GM12892 (cell line): ENCODE results near the gene VAV3. TPM values are rescaled to one million over a fixed set of nuclear protein-coding genes. Genes with fewer than 3 reads are reported as not detected.
"Not testable (repeated sequence)": the region's sequence is repeated elsewhere in the genome, so short reads cannot be mapped to it uniquely, and the experiment has no call there.

Experiments
- DNase-seq: peaks from one replicate; pipeline ENCODE4 v3.0.0; 2011; ENCODE audit not compliant: insufficient read length
- FAIRE-seq: peaks from 2 replicates; lab custom pipeline; 2011; peaks lifted over from hg19 to GRCh38; lab: Jason Lieb, UNC
- POLR2A ChIP-seq: IDR thresholded peaks from 2 replicates; pipeline ENCODE4 v1.6.1; 2011; ENCODE audit warnings: low read depth, low read length, control low read depth
- POLR2AphosphoS5 ChIP-seq: IDR thresholded peaks from 2 replicates; pipeline ENCODE4 v1.6.1; 2011; ENCODE audit warnings: low read depth, low read length, control low read depth
- TAF1 ChIP-seq: IDR thresholded peaks from 2 replicates; pipeline ENCODE4 v1.6.1; 2011; ENCODE audit warnings: low read depth, mild to moderate bottlenecking, control low read depth, low read length, borderline replicate concordance
- polyA plus RNA-seq: library from polyadenylated mRNA; unstranded; fragments of >200 nt; gene quantifications from one replicate; pipeline ENCODE4 v1.2.1, GENCODE V29; 2012; ENCODE audit warnings: missing spikeins, inconsistent platforms; ENCODE audit not compliant: missing spikeins

VAV3 gene
- polyA plus RNA-seq, result 0.21 TPM

DNA sequence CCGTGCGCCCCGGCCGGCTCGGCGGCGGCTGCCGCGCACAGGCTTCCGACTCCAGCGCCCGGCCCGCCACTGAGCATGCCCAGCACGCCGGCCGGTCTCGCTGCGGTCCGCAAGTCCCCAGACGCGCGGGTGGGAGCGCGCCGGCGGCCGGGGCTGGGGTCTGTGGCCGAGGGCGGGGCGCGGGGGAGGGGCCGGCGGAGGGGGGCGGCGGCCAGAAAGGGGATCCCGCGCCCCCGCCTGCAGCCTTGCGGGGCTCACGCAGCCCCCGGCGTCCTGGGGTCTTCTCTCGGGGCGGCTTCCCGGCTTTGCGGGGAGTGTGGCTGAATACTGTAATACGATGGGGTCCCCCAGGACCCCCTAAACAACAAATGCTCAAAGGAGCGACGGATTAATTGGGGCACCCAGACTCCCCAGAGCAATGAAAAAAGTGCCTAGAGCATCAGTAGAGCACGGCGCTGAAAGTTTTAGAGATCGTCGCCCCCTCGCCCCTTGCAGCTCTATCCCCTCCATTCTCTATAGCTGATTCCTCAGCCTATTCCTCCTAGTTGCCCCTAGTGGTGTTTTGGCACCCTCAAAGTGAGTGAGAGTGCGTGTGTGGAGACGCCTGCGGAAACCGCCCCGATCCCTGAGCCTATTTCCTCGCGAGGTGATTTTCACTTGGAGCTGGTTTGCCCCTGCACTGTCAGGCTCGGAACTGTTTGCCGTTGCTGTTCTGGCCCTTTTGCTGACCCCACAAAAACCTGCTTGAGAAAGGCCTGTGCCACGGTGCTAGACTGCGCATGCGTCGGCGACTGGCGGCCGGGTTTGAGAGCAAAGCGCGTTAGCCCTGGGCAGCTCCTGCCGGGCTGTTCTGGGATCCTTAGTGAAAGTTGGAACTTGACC is at the start of gene VAV3:
VAV3 (minus strand) TSS at position 71 of the 882 bp plus-strand sequence. CDS start 311 bp downstream, outside the sequence.
- peak; percentile 33 for DNase-seq
- FAIRE-seq, result no peak
- TF ChIP-seq TAF1, result no peak
- no peak for TF ChIP-seq POLR2AphosphoS5
- TF ChIP-seq POLR2A, result no peak

GRCh38 chr1:108012553-108012952 is 47.6 kb upstream of the VAV3 start:
- DNase-seq, result no peak
- TF ChIP-seq TAF1 (no peak), POLR2A (no peak), POLR2AphosphoS5 (no peak)
- no peak for FAIRE-seq

- FAIRE-seq (no peak), DNase-seq (no peak)
- TF ChIP-seq POLR2AphosphoS5 (no peak), POLR2A (no peak), TAF1 (no peak)
These were observed 46.3 kb upstream of the VAV3 start for GRCh38 chr1:108011295-108011694.

GRCh38 chr1:108010581-108010980 is 45.6 kb upstream of the VAV3 start:
- TF ChIP-seq POLR2A (no peak), TAF1 (no peak), POLR2AphosphoS5 (no peak)
- DNase-seq, result no peak
- no peak for FAIRE-seq

- no peak for DNase-seq
- FAIRE-seq, result no peak
- TF ChIP-seq TAF1 (no peak), POLR2A (no peak), POLR2AphosphoS5 (no peak)
These were observed 44.7 kb upstream of the VAV3 start for GRCh38 chr1:108009603-108010195.

DNA sequence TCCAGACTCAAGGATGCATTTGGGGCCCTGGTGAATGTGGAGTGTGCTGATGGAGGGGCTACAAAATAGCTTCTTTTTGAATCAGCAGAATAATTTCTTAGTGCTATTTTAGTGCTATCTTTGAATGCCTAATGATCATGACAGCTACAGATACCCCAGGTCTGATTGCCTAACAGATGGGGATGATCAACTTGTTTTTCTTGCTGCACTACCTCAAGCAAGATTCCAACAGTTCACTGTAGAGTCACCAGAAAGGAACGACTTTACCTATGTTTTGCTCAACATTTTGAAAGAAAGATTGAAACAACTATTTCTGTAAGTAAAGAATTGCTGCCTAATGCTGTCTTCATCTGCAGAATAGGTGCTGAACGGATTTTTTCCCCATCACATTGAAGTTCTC is 42.6 kb upstream of the VAV3 start:
- no peak for DNase-seq
- FAIRE-seq, result no peak
- TF ChIP-seq POLR2AphosphoS5, result no peak
- no peak for TF ChIP-seq POLR2A
- TF ChIP-seq TAF1, result no peak

DNA sequence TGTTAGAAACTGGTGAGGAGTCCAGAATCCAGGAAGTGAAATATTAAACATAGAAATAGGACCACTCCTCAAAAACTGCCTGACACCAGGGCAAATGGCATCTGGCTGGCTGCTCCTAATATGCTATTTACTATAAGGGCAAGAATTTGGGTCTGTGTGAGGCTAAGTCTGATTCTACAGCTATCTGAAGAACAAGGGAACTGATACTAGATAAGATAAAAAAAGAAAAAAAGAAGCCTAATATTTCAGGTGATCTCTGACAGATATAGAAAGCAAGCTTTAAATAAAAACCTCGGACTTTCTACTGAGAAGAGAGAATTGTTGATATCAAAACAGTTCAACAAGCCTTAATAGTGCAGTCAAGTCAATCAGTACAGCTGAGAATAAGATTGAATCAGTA is 42.1 kb upstream of the VAV3 start:
- no peak for TF ChIP-seq POLR2A
- TF ChIP-seq POLR2AphosphoS5, result no peak
- no peak for TF ChIP-seq TAF1
- FAIRE-seq (no peak), DNase-seq (no peak)

GRCh38 chr1:108004919-108005318 is 39.9 kb upstream of the VAV3 start:
- FAIRE-seq, DNase-seq: not testable (repeated sequence)

DNA sequence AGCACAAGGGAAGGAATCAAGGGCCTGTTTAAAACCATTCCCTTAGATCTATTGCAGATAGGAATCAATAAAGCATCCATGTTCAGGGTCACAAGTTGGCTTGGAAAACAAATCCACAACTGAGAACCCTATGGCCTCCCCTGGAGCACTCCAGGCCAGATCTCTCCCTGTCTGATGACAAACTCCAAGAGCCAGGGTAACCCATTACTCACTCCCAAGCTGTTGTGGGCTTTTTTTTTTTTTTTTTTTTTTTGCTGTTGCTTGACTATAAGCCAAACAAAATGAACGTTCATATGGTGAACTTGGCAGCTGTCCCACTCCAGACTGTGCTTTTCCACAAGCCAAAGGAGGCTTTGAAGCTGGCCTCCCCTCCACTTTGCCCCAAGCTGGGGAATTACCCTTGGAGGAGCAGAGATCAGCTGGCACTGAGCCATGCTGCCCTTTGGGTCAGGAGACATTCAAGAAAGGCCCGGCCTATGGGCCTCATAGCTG is 35.7 kb upstream of the VAV3 start:
- no peak for FAIRE-seq
- DNase-seq, result no peak
- TF ChIP-seq TAF1 (no peak), POLR2A (no peak), POLR2AphosphoS5 (no peak)

- FAIRE-seq, result no peak
These were observed 35.2 kb upstream of the VAV3 start for GRCh38 chr1:108000184-108000583.

DNA sequence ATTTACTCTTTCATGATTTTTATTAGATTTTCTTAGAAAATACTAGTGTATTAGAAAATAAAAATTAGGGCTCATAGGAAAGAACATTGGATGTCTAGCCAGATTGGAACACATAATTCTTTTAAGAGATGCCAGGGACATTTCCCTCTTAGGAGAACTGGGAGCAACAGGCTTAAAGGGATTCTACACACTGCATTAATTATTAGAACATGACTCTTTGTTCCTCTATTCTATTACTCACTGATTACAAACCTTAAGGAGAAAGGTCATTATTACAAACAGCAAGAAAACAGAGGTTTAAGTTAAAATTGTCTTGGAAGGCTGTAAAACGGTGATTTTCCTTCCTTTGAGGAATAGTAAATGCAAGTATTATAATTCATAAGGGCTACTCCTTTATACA is 32.9 kb upstream of the VAV3 start:
- DNase-seq, result no peak
- no peak for FAIRE-seq
- TF ChIP-seq POLR2AphosphoS5 (no peak), TAF1 (no peak), POLR2A (no peak)

More at GRCh38 chr1:108000184-108000583, 35.2 kb upstream of the VAV3 start:
- no peak for DNase-seq
- TF ChIP-seq POLR2AphosphoS5 (no peak), TAF1 (no peak), POLR2A (no peak)
